GM23338 (cell line): ENCODE measurements around the gene PRCC. TPM values are rescaled to one million over a fixed set of nuclear protein-coding genes. Genes with fewer than 3 reads are reported as not detected.
A peak's percentile ranks its signal among the peaks of the same experiment; 100 is the strongest.

Experiments used
- ATAC-seq: fragments of 200-7000 bp; cut with Tn5 transposase; 3 replicates; pipeline ENCODE4 v1.9.1; 2020
- DNase-seq: peaks from one replicate; pipeline ENCODE4 v3.0.0-alpha.2; 2015; ENCODE audit warnings: low spot score
- H2AFZ ChIP-seq: fragments of 200-600 bp; sonication (generic); 2 replicates; pipeline ENCODE4 v1.8.0; 2016; ENCODE audit warnings: antibody characterized with exemption, mild to moderate bottlenecking, moderate library complexity
- H3F3A ChIP-seq: fragments of 200-600 bp; sonication (generic); replicated peaks from 2 replicates; pipeline ENCODE4 v1.8.0; 2017; ENCODE audit warnings: antibody characterized with exemption, mixed run types, low read depth
- H3K27ac ChIP-seq: fragments of 200-600 bp; sonication (generic); 2 replicates; pipeline ENCODE4 v1.6.1; 2016; ENCODE audit warnings: low read depth
- H3K27me3 ChIP-seq: fragments of 200-600 bp; sonication (generic); 2 replicates; pipeline ENCODE4 v1.8.0; 2016; ENCODE audit warnings: mild to moderate bottlenecking, mixed run types, moderate library complexity; ENCODE audit not compliant: insufficient read depth
- H3K36me3 ChIP-seq: fragments of 200-600 bp; sonication (generic); 2 replicates; pipeline ENCODE4 v1.8.0; 2016; ENCODE audit warnings: mild to moderate bottlenecking; ENCODE audit not compliant: insufficient read depth
- H3K4me1 ChIP-seq: fragments of 200-600 bp; sonication (generic); 2 replicates; pipeline ENCODE4 v1.8.0; 2016; ENCODE audit warnings: mild to moderate bottlenecking, moderate library complexity; ENCODE audit not compliant: insufficient read depth
- H3K4me2 ChIP-seq: fragments of 200-600 bp; sonication (generic); 2 replicates; pipeline ENCODE4 v1.7.1; 2017; ENCODE audit warnings: mixed run types
- H3K4me3 ChIP-seq: fragments of 200-600 bp; sonication (generic); 2 replicates; pipeline ENCODE4 v1.6.1; 2016; ENCODE audit warnings: mixed run types
- H3K79me2 ChIP-seq: fragments of 200-600 bp; sonication (generic); replicated peaks from 2 replicates; pipeline ENCODE4 v1.8.0; 2017; ENCODE audit warnings: mild to moderate bottlenecking; ENCODE audit not compliant: insufficient read depth
- H3K9me2 ChIP-seq: fragments of 200-600 bp; sonication (generic); 2 replicates; pipeline ENCODE4 v1.8.0; 2017; ENCODE audit not compliant: insufficient read depth
- H4K20me1 ChIP-seq: fragments of 200-600 bp; sonication (generic); replicated peaks from 2 replicates; pipeline ENCODE4 v1.8.0; 2017; ENCODE audit warnings: mild to moderate bottlenecking; ENCODE audit not compliant: insufficient read depth
- H3K27ac Mint-ChIP-seq: 2 replicates; pipeline ENCODE4 v1.8.0; 2020; ENCODE audit warnings: inconsistent platforms, mild to moderate bottlenecking, moderate library complexity, mixed read lengths
- H3K27me3 Mint-ChIP-seq: 3 replicates; pipeline ENCODE4 v1.8.0; 2022; ENCODE audit warnings: low read depth, mild to moderate bottlenecking, moderate library complexity, mixed read lengths, inconsistent platforms; ENCODE audit not compliant: insufficient read depth, poor library complexity
- H3K36me3 Mint-ChIP-seq: 3 replicates; pipeline ENCODE4 v1.8.0; 2021; ENCODE audit warnings: low read depth, mild to moderate bottlenecking, inconsistent platforms, moderate library complexity, mixed read lengths
- H3K4me1 Mint-ChIP-seq: 3 replicates; pipeline ENCODE4 v1.8.0; 2020; ENCODE audit warnings: mild to moderate bottlenecking, inconsistent platforms, mixed read lengths
- H3K4me3 Mint-ChIP-seq: 3 replicates; pipeline ENCODE4 v1.8.0; 2021; ENCODE audit warnings: moderate library complexity, mild to moderate bottlenecking, inconsistent platforms, mixed read lengths
- H3K9me3 Mint-ChIP-seq: 3 replicates; pipeline ENCODE4 v1.8.0; 2020; ENCODE audit warnings: moderate library complexity, mild to moderate bottlenecking, inconsistent platforms, mixed read lengths
- CREB1 ChIP-seq: fragments of 250-450 bp; sonication (Bioruptor Pico); IDR thresholded peaks from 2 replicates; pipeline ENCODE4 v1.5.0; 2020; ENCODE audit warnings: low read depth, mild to moderate bottlenecking, moderate library complexity
- EZH2 ChIP-seq: fragments of 200-600 bp; sonication (generic); IDR thresholded peaks from one replicate; pipeline ENCODE4 v1.8.0; 2017; ENCODE audit warnings: antibody characterized with exemption, mild to moderate bottlenecking, low read depth; ENCODE audit not compliant: unreplicated experiment
- EZH2phosphoT487 ChIP-seq: fragments of 200-600 bp; sonication (generic); IDR thresholded peaks from one replicate; pipeline ENCODE4 v1.8.1; 2018; ENCODE audit warnings: antibody characterized with exemption; ENCODE audit not compliant: unreplicated experiment
- JUNB ChIP-seq: IDR thresholded peaks from one replicate; pipeline ENCODE4 v1.6.1; 2016; ENCODE audit warnings: antibody characterized with exemption; ENCODE audit not compliant: unreplicated experiment
- NANOG ChIP-seq: IDR thresholded peaks from 2 replicates; pipeline ENCODE4 v1.6.1; 2016; ENCODE audit warnings: antibody characterized with exemption, borderline replicate concordance
- POLR2AphosphoS5 ChIP-seq: IDR thresholded peaks from 2 replicates; pipeline ENCODE4 v1.6.1; 2016; ENCODE audit warnings: antibody characterized with exemption, low read depth
- REST ChIP-seq: IDR thresholded peaks from one replicate; pipeline ENCODE4 v1.6.1; 2018; ENCODE audit warnings: antibody characterized with exemption; ENCODE audit not compliant: unreplicated experiment
- STAT1 ChIP-seq: IDR thresholded peaks from one replicate; pipeline ENCODE4 v1.6.1; 2016; ENCODE audit warnings: antibody characterized with exemption; ENCODE audit not compliant: unreplicated experiment
- ZNF114 ChIP-seq: fragments of 250-450 bp; sonication (Bioruptor Pico); IDR thresholded peaks from 2 replicates; pipeline ENCODE4 v1.5.0; 2020; ENCODE audit warnings: mild to moderate bottlenecking, moderate library complexity
- ZNF331 ChIP-seq: fragments of 250-450 bp; sonication (Bioruptor Pico); IDR thresholded peaks from 2 replicates; pipeline ENCODE4 v1.5.0; 2020; ENCODE audit warnings: low read depth, mild to moderate bottlenecking, moderate library complexity
- polyA plus RNA-seq: library from polyadenylated mRNA; unstranded; fragments of >200 nt; fragmentation: Nextera tagmentation; extraction: Ambion mirVana; gene quantifications from 2 replicates; pipeline ENCODE4 v1.2.1, GENCODE V29; 2016
- total RNA-seq: library from RNA; depleted of rRNA; stranded (reverse); fragments of >200 nt; shearing (Covaris generic); gene quantifications from 2 replicates; pipeline ENCODE4 v1.2.3, GENCODE V29; 2014
- TF ChIP-seq, protein P1 (sequence below), 2 experiments: fragments of 200-600 bp in 1 of 2; sonication (generic) in 1 of 2; conservative IDR thresholded peaks; 2 replicates each; pipeline versions ENCODE4 v1.5.1 to v1.6.1; 2016 to 2017; ENCODE audit warnings: antibody characterized with exemption in 2 of 2, low read depth in 2 of 2, mild to moderate bottlenecking in 2 of 2, moderate library complexity in 1 of 2
- TF ChIP-seq, protein P2 (sequence below): IDR thresholded peaks from 2 replicates; pipeline ENCODE4 v1.6.1; 2016; ENCODE audit warnings: antibody characterized with exemption

PRCC gene
- total and polyA plus RNA-seq, 2 experiments from 2014 or later = 66.2 to 72.9 TPM

DNA sequence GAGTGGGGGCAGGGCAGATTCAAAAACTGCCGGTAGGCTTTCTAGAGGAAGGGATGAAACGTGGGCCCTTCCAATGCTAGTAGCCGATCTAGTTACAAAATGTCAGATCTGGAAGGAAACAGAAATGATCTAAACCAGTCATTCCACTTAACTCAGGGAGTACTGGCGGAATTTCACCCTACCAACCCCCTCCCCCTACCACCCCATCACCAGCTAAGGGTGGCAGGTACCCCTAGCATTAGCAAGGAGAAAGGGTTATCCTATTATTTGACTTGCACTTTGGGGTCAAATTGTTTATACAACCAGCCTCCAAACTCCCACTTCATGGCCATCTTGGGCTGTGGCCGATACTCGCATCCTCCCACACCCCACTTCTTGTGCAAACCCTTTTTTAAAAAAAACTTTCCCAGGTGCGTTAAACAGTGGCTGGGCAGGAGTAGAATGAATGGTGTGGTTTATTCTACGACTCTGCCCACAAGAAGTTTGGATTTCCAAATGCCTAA lies 25.8 kb upstream of the PRCC start:
- Histone ChIP-seq H3K27me3 (no peaks in the 10 kb centered on the region), H4K20me1 (peaks cover 9% of the 10 kb centered on the region), H3K9me2 (no peaks in the 10 kb centered on the region), H3K27ac (peak overlapping the region; percentile 84), H3K79me2 (peaks cover 25% of the 10 kb centered on the region), H2AFZ (no peak overlapping the region), H3F3A (peaks cover 25% of the 10 kb centered on the region), H3K4me2 (peak overlapping the region; percentile 60), H3K36me3 (peaks cover 5% of the 10 kb centered on the region; the same call in 1 of the 2 replicates), H3K4me3 (peak overlapping the region; percentile 36), H3K4me1 (peaks cover 40% of the 10 kb centered on the region)
- H3K36me3 Mint-ChIP-seq = peaks cover 58% of the 10 kb centered on the region
- H3K27me3 Mint-ChIP-seq = peaks cover 32% of the 10 kb centered on the region
- TF ChIP-seq STAT1 = no peak
- TF ChIP-seq JUNB = no peak
- no peak for TF ChIP-seq EZH2
- no peak for TF ChIP-seq NANOG
- TF ChIP-seq, protein P1, sequence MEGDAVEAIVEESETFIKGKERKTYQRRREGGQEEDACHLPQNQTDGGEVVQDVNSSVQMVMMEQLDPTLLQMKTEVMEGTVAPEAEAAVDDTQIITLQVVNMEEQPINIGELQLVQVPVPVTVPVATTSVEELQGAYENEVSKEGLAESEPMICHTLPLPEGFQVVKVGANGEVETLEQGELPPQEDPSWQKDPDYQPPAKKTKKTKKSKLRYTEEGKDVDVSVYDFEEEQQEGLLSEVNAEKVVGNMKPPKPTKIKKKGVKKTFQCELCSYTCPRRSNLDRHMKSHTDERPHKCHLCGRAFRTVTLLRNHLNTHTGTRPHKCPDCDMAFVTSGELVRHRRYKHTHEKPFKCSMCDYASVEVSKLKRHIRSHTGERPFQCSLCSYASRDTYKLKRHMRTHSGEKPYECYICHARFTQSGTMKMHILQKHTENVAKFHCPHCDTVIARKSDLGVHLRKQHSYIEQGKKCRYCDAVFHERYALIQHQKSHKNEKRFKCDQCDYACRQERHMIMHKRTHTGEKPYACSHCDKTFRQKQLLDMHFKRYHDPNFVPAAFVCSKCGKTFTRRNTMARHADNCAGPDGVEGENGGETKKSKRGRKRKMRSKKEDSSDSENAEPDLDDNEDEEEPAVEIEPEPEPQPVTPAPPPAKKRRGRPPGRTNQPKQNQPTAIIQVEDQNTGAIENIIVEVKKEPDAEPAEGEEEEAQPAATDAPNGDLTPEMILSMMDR (conservative IDR thresholded peaks at IDR 0.05; ENCODE audit: low read depth in 2 of 2) = no peak
- TF ChIP-seq ZNF331 (CRISPR knock-in tag) = no peak
- no peak for TF ChIP-seq EZH2phosphoT487
- TF ChIP-seq, protein P2, sequence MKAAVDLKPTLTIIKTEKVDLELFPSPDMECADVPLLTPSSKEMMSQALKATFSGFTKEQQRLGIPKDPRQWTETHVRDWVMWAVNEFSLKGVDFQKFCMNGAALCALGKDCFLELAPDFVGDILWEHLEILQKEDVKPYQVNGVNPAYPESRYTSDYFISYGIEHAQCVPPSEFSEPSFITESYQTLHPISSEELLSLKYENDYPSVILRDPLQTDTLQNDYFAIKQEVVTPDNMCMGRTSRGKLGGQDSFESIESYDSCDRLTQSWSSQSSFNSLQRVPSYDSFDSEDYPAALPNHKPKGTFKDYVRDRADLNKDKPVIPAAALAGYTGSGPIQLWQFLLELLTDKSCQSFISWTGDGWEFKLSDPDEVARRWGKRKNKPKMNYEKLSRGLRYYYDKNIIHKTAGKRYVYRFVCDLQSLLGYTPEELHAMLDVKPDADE = no peak
- no peak for TF ChIP-seq ZNF114
- TF ChIP-seq POLR2AphosphoS5 = no peak
- TF ChIP-seq REST = no peak
- no peak for TF ChIP-seq CREB1 (CRISPR knock-in tag)
- DNase-seq = no peak
- no peaks in the 10 kb centered on the region; the same call in 2 of the 3 replicates for H3K9me3 Mint-ChIP-seq
- peak overlapping the region; percentile 99 for H3K27ac Mint-ChIP-seq
- peak overlapping the region; percentile 98 for H3K4me3 Mint-ChIP-seq
- H3K4me1 Mint-ChIP-seq = peaks cover 34% of the 10 kb centered on the region
- ATAC-seq = peak; percentile 1
